ENCODE results near the gene MTRF1L.
A peak's percentile ranks its signal among the peaks of the same experiment; 100 is the strongest.
"Not testable (repeated sequence)": the region's sequence is repeated elsewhere in the genome, so short reads cannot be mapped to it uniquely, and the experiment has no call there.

Gene MTRF1L

GRCh38 chr6:153001767-153002612, 519 bp downstream of the MTRF1L start:
- DNase-seq (ENCODE audit: insufficient read length) (no peak), FAIRE-seq (peak; percentile 82)
- TF ChIP-seq TAF1 (IDR thresholded peaks at IDR 0.05; ENCODE audit: borderline replicate concordance, low read depth, low read length) = 0 out of 2 replicates have a peak, but pooled peaks have one; percentile 11
- TF ChIP-seq POLR2A (IDR thresholded peaks at IDR 0.05; ENCODE audit: low read depth, low read length) = no peak
- peak; percentile 7; the same call in 1 of the 2 replicates for TF ChIP-seq POLR2AphosphoS5 (IDR thresholded peaks at IDR 0.05; ENCODE audit: low read depth, low read length)

- FAIRE-seq; DNase-seq (ENCODE audit: insufficient read length): not testable (repeated sequence)
Measured at GRCh38 chr6:153000790-153001189, 1.7 kb downstream of the MTRF1L start.

GRCh38 chr6:153000243-153000642, 2.3 kb downstream of the MTRF1L start:
- no peak for TF ChIP-seq TAF1 (IDR thresholded peaks at IDR 0.05; ENCODE audit: borderline replicate concordance, low read depth, low read length)
- no peak for TF ChIP-seq POLR2AphosphoS5 (IDR thresholded peaks at IDR 0.05; ENCODE audit: low read depth, low read length)
- no peak for TF ChIP-seq POLR2A (IDR thresholded peaks at IDR 0.05; ENCODE audit: low read depth, low read length)
- DNase-seq (ENCODE audit: insufficient read length) (no peak), FAIRE-seq (no peak)

GRCh38 chr6:152999538-152999937, 3.0 kb downstream of the MTRF1L start:
- FAIRE-seq; DNase-seq (ENCODE audit: insufficient read length): not testable (repeated sequence)

GRCh38 chr6:152993847-152994246, 8.7 kb downstream of the MTRF1L start:
- DNase-seq (ENCODE audit: insufficient read length) (no peak), FAIRE-seq (no peak)
- TF ChIP-seq POLR2AphosphoS5 (IDR thresholded peaks at IDR 0.05; ENCODE audit: low read depth, low read length) = no peak
- no peak for TF ChIP-seq POLR2A (IDR thresholded peaks at IDR 0.05; ENCODE audit: low read depth, low read length)
- no peak for TF ChIP-seq TAF1 (IDR thresholded peaks at IDR 0.05; ENCODE audit: borderline replicate concordance, low read depth, low read length)

- TF ChIP-seq TAF1 (IDR thresholded peaks at IDR 0.05; ENCODE audit: borderline replicate concordance, low read depth, low read length) (no peak), POLR2A (IDR thresholded peaks at IDR 0.05; ENCODE audit: low read depth, low read length) (no peak), POLR2AphosphoS5 (IDR thresholded peaks at IDR 0.05; ENCODE audit: low read depth, low read length) (no peak)
- FAIRE-seq (no peak), DNase-seq (ENCODE audit: insufficient read length) (no peak)
Measured at GRCh38 chr6:152993431-152993830, 9.1 kb downstream of the MTRF1L start.

GRCh38 chr6:152986978-152987377, 15.5 kb downstream of the MTRF1L start:
- no peak for FAIRE-seq

GRCh38 chr6:152985300-152985699, 17.2 kb downstream of the MTRF1L start:
- FAIRE-seq; DNase-seq (ENCODE audit: insufficient read length): not testable (repeated sequence)

More at GRCh38 chr6:152986978-152987377, 15.5 kb downstream of the MTRF1L start:
- DNase-seq (ENCODE audit: insufficient read length) = no peak
- TF ChIP-seq POLR2A (IDR thresholded peaks at IDR 0.05; ENCODE audit: low read depth, low read length) (no peak), POLR2AphosphoS5 (IDR thresholded peaks at IDR 0.05; ENCODE audit: low read depth, low read length) (no peak), TAF1 (IDR thresholded peaks at IDR 0.05; ENCODE audit: borderline replicate concordance, low read depth, low read length) (no peak)

- no peak for DNase-seq (ENCODE audit: insufficient read length)
- TF ChIP-seq TAF1 (IDR thresholded peaks at IDR 0.05; ENCODE audit: borderline replicate concordance, low read depth, low read length) (no peak), POLR2AphosphoS5 (IDR thresholded peaks at IDR 0.05; ENCODE audit: low read depth, low read length) (0 out of 2 replicates have a peak, but pooled peaks have one; percentile 23), POLR2A (IDR thresholded peaks at IDR 0.05; ENCODE audit: low read depth, low read length) (0 out of 2 replicates have a peak, but pooled peaks have one; percentile 28)
- peak; percentile 81 for FAIRE-seq
Measured at GRCh38 chr6:152984513-152984872, 18.0 kb downstream of the MTRF1L start.

- TF ChIP-seq POLR2AphosphoS5 (IDR thresholded peaks at IDR 0.05; ENCODE audit: low read depth, low read length) (peak; percentile 16; the same call in 1 of the 2 replicates), POLR2A (IDR thresholded peaks at IDR 0.05; ENCODE audit: low read depth, low read length) (peak; percentile 54; the same call in 1 of the 2 replicates), TAF1 (IDR thresholded peaks at IDR 0.05; ENCODE audit: borderline replicate concordance, low read depth, low read length) (no peak)
- FAIRE-seq (peak; percentile 86), DNase-seq (ENCODE audit: insufficient read length) (no peak)
Measured at GRCh38 chr6:152983637-152984512, 18.6 kb downstream of the MTRF1L start.

- FAIRE-seq (peak; percentile 97), DNase-seq (ENCODE audit: insufficient read length) (peak; percentile 74)
- TF ChIP-seq POLR2AphosphoS5 (IDR thresholded peaks at IDR 0.05; ENCODE audit: low read depth, low read length) (peak; percentile 95), POLR2A (IDR thresholded peaks at IDR 0.05; ENCODE audit: low read depth, low read length) (peak; percentile 89), TAF1 (IDR thresholded peaks at IDR 0.05; ENCODE audit: borderline replicate concordance, low read depth, low read length) (peak; percentile 77)
Measured at GRCh38 chr6:152982904-152983636, 19.4 kb downstream of the MTRF1L start, which contains the start of gene FBXO5. TSS of gene FBXO5 (minus strand) at chr6:152983041. CDS start at chr6:152982959, 82 bp downstream.
